ELF-1 (cell line): ENCODE measurements around the gene POU6F2.
A peak's percentile ranks its signal among the peaks of the same experiment; 100 is the strongest.

Source experiments
- DNase-seq: peaks from one replicate; pipeline ENCODE4 v3.0.0-alpha.2; 2016; ENCODE audit warnings: low read depth, low spot score

Gene POU6F2

GRCh38 chr7:39399986-39400385 is 422.3 kb downstream of the POU6F2 start:
- DNase-seq: peak; percentile 24

- no peak for DNase-seq
Measured at GRCh38 chr7:39400836-39401235, 423.1 kb downstream of the POU6F2 start.

- no peak for DNase-seq
Measured at GRCh38 chr7:39402034-39402433, 424.3 kb downstream of the POU6F2 start.

GRCh38 chr7:39404907-39405306 is 427.2 kb downstream of the POU6F2 start:
- DNase-seq: no peak

GRCh38 chr7:39405581-39405980 is 427.9 kb downstream of the POU6F2 start:
- no peak for DNase-seq

- DNase-seq: no peak
Measured at GRCh38 chr7:39406467-39406866, 428.8 kb downstream of the POU6F2 start.

GRCh38 chr7:39407137-39407536 is 429.4 kb downstream of the POU6F2 start:
- no peak for DNase-seq

- no peak for DNase-seq
Measured at GRCh38 chr7:39407723-39408122, 430.0 kb downstream of the POU6F2 start.

GRCh38 chr7:39408906-39409305 is 431.2 kb downstream of the POU6F2 start:
- no peak for DNase-seq

- no peak for DNase-seq
Measured at GRCh38 chr7:39410582-39410981, 432.9 kb downstream of the POU6F2 start.

- no peak for DNase-seq
Measured at GRCh38 chr7:39413636-39414223, 436.0 kb downstream of the POU6F2 start.

GRCh38 chr7:39414224-39415035 is 436.7 kb downstream of the POU6F2 start:
- DNase-seq: peak; percentile 81

- DNase-seq: no peak
Measured at GRCh38 chr7:39415091-39415787, 437.5 kb downstream of the POU6F2 start.

- no peak for DNase-seq
Measured at GRCh38 chr7:39416866-39417265, 439.2 kb downstream of the POU6F2 start.

GRCh38 chr7:39417642-39418041 is 439.9 kb downstream of the POU6F2 start:
- no peak for DNase-seq

- no peak for DNase-seq
Measured at GRCh38 chr7:39421251-39421650, 443.5 kb downstream of the POU6F2 start.

- no peak for DNase-seq
Measured at GRCh38 chr7:39421661-39422060, 444.0 kb downstream of the POU6F2 start.

- no peak for DNase-seq
Measured at GRCh38 chr7:39428221-39428620, 450.5 kb downstream of the POU6F2 start.

- DNase-seq: no peak
Measured at GRCh38 chr7:39429421-39429820, 451.7 kb downstream of the POU6F2 start.

GRCh38 chr7:39430441-39430840 is 452.7 kb downstream of the POU6F2 start:
- DNase-seq: no peak

GRCh38 chr7:39430909-39431641 is 453.4 kb downstream of the POU6F2 start:
- DNase-seq: no peak

GRCh38 chr7:39432368-39432767 is 454.7 kb downstream of the POU6F2 start:
- no peak for DNase-seq
